ENCODE results near the gene PATL2.

Gene PATL2

GRCh38 chr15:44719293-44719999 lies 8.3 kb upstream of the PATL2 start:
- Histone ChIP-seq H3K9ac (ENCODE audit: low read length) (peak overlapping the region; percentile 13; the same call in 1 of the 2 replicates), H3K27ac (ENCODE audit: low read depth, low read length, poor library complexity, severe bottlenecking) (peak overlapping the region; percentile 86), H4K20me1 (ENCODE audit: insufficient read depth, low read length) (no peaks in the 10 kb centered on the region), H3K4me3 (ENCODE audit: low read depth, low read length, poor library complexity, severe bottlenecking) (no peak overlapping the region), H3K9me2 (ENCODE audit: low read depth, low read length) (no peaks in the 10 kb centered on the region), H3K27me3 (ENCODE audit: insufficient read depth, low read length) (no peaks in the 10 kb centered on the region), H3K4me1 (ENCODE audit: insufficient read depth, low read length, severe bottlenecking) (peaks cover 51% of the 10 kb centered on the region), H3K36me3 (ENCODE audit: insufficient read depth, low read length) (peaks cover 44% of the 10 kb centered on the region), H3K4me2 (ENCODE audit: low read length) (0 out of 2 replicates have a peak overlapping the region, but pooled peaks have one; percentile 13), H3F3A (ENCODE audit: insufficient read depth, low read length) (peaks cover 4% of the 10 kb centered on the region; the same call in 1 of the 2 replicates), H3K9me3 (ENCODE audit: low read length) (no peaks in the 10 kb centered on the region), H2AFZ (ENCODE audit: low read length) (no peak overlapping the region), H3K79me2 (ENCODE audit: insufficient read depth, low read length) (peaks cover 4% of the 10 kb centered on the region; the same call in 1 of the 2 replicates)
- TF ChIP-seq CTCF (IDR thresholded peaks at IDR 0.05; ENCODE audit: low read length): no peak
- no peak for TF ChIP-seq EZH2 (IDR thresholded peaks at IDR 0.05; ENCODE audit: borderline replicate concordance, low read length)

GRCh38 chr15:44718927-44719292 lies 7.8 kb upstream of the PATL2 start:
- Histone ChIP-seq H3K27me3 (ENCODE audit: insufficient read depth, low read length) (no peaks in the 10 kb centered on the region), H3K4me2 (ENCODE audit: low read length) (no peak overlapping the region), H3K4me3 (ENCODE audit: low read depth, low read length, poor library complexity, severe bottlenecking) (no peak overlapping the region), H3K27ac (ENCODE audit: low read depth, low read length, poor library complexity, severe bottlenecking) (peak overlapping the region; percentile 86), H3K9ac (ENCODE audit: low read length) (no peak overlapping the region), H3K79me2 (ENCODE audit: insufficient read depth, low read length) (peaks cover 8% of the 10 kb centered on the region), H3K9me2 (ENCODE audit: low read depth, low read length) (no peaks in the 10 kb centered on the region), H3K4me1 (ENCODE audit: insufficient read depth, low read length, severe bottlenecking) (peaks cover 51% of the 10 kb centered on the region), H3K9me3 (ENCODE audit: low read length) (no peaks in the 10 kb centered on the region), H4K20me1 (ENCODE audit: insufficient read depth, low read length) (no peaks in the 10 kb centered on the region), H3F3A (ENCODE audit: insufficient read depth, low read length) (peaks cover 4% of the 10 kb centered on the region; the same call in 1 of the 2 replicates), H3K36me3 (ENCODE audit: insufficient read depth, low read length) (peaks cover 49% of the 10 kb centered on the region), H2AFZ (ENCODE audit: low read length) (no peak overlapping the region)
- TF ChIP-seq CTCF (IDR thresholded peaks at IDR 0.05; ENCODE audit: low read length) (no peak), EZH2 (IDR thresholded peaks at IDR 0.05; ENCODE audit: borderline replicate concordance, low read length) (no peak)

- no peak overlapping the region for H2AFZ ChIP-seq (ENCODE audit: low read length)
- peak overlapping the region; percentile 86 for H3K27ac ChIP-seq (ENCODE audit: low read depth, low read length, poor library complexity, severe bottlenecking)
- H3F3A ChIP-seq (ENCODE audit: insufficient read depth, low read length): peaks cover 4% of the 10 kb centered on the region; the same call in 1 of the 2 replicates
- no peak overlapping the region for H3K4me3 ChIP-seq (ENCODE audit: low read depth, low read length, poor library complexity, severe bottlenecking)
- 0 out of 2 replicates have a peak, but pooled peaks cover 3% of the 10 kb centered on the region for H4K20me1 ChIP-seq (ENCODE audit: insufficient read depth, low read length)
- no peak overlapping the region for H3K4me2 ChIP-seq (ENCODE audit: low read length)
- H3K9me2 ChIP-seq (ENCODE audit: low read depth, low read length): no peaks in the 10 kb centered on the region
- peaks cover 14% of the 10 kb centered on the region for H3K79me2 ChIP-seq (ENCODE audit: insufficient read depth, low read length)
- peaks cover 53% of the 10 kb centered on the region for H3K36me3 ChIP-seq (ENCODE audit: insufficient read depth, low read length)
- TF ChIP-seq CTCF (IDR thresholded peaks at IDR 0.05; ENCODE audit: low read length) (no peak), EZH2 (IDR thresholded peaks at IDR 0.05; ENCODE audit: borderline replicate concordance, low read length) (no peak)
- no peak overlapping the region for H3K9ac ChIP-seq (ENCODE audit: low read length)
- no peaks in the 10 kb centered on the region for H3K9me3 ChIP-seq (ENCODE audit: low read length)
- H3K27me3 ChIP-seq (ENCODE audit: insufficient read depth, low read length): no peaks in the 10 kb centered on the region
- peaks cover 51% of the 10 kb centered on the region for H3K4me1 ChIP-seq (ENCODE audit: insufficient read depth, low read length, severe bottlenecking)
These were observed 7.2 kb upstream of the PATL2 start for GRCh38 chr15:44718180-44718926.
